ENCODE measurements around the gene SLC13A3.

SLC13A3 gene

GRCh38 chr20:46637020-46637419 is 14.2 kb downstream of the SLC13A3 start:
- Histone ChIP-seq H3F3A (ENCODE audit: low read depth) (no peaks in the 10 kb centered on the region), H3K27me3 (ENCODE audit: insufficient read depth, low read length, poor library complexity, severe bottlenecking) (no peaks in the 10 kb centered on the region), H3K9me2 (replicated peaks; ENCODE audit: low read depth, low read length) (no peaks in the 10 kb centered on the region), H4K20me1 (ENCODE audit: insufficient read depth, low read length, poor library complexity, severe bottlenecking) (no peaks in the 10 kb centered on the region), H3K4me3 (ENCODE audit: low read length, poor library complexity, severe bottlenecking) (no peak overlapping the region), H3K9me3 (ENCODE audit: insufficient read depth, low read depth, low read length) (no peaks in the 10 kb centered on the region), H3K9ac (ENCODE audit: low read depth, low read length, poor library complexity, severe bottlenecking) (no peak overlapping the region), H3K4me2 (ENCODE audit: low read depth, low read length, poor library complexity, severe bottlenecking) (no peak overlapping the region), H3K79me2 (ENCODE audit: insufficient read depth, low read length) (no peaks in the 10 kb centered on the region), H3K4me1 (ENCODE audit: insufficient read depth, low read length, poor library complexity, severe bottlenecking) (peaks cover 3% of the 10 kb centered on the region), H3K36me3 (ENCODE audit: insufficient read depth, low read length) (no peaks in the 10 kb centered on the region), H2AFZ (ENCODE audit: low read length) (no peak overlapping the region)
- no peak for TF ChIP-seq CTCF (conservative IDR thresholded peaks at IDR 0.05; ENCODE audit: low read length)
- no peak for TF ChIP-seq EZH2phosphoT487 (IDR thresholded peaks at IDR 0.05; ENCODE audit: borderline replicate concordance)

GRCh38 chr20:46636514-46636913 is 14.7 kb downstream of the SLC13A3 start:
- no peaks in the 10 kb centered on the region for H3K36me3 ChIP-seq (ENCODE audit: insufficient read depth, low read length)
- H2AFZ ChIP-seq (ENCODE audit: low read length) = no peak overlapping the region
- TF ChIP-seq CTCF (conservative IDR thresholded peaks at IDR 0.05; ENCODE audit: low read length) = no peak
- TF ChIP-seq EZH2phosphoT487 (IDR thresholded peaks at IDR 0.05; ENCODE audit: borderline replicate concordance) = no peak
- no peak overlapping the region for H3K4me3 ChIP-seq (ENCODE audit: low read length, poor library complexity, severe bottlenecking)
- no peaks in the 10 kb centered on the region for H3F3A ChIP-seq (ENCODE audit: low read depth)
- H3K9me3 ChIP-seq (ENCODE audit: insufficient read depth, low read depth, low read length) = no peaks in the 10 kb centered on the region
- no peak overlapping the region for H3K9ac ChIP-seq (ENCODE audit: low read depth, low read length, poor library complexity, severe bottlenecking)
- H3K4me1 ChIP-seq (ENCODE audit: insufficient read depth, low read length, poor library complexity, severe bottlenecking) = peaks cover 3% of the 10 kb centered on the region
- H3K79me2 ChIP-seq (ENCODE audit: insufficient read depth, low read length) = no peaks in the 10 kb centered on the region
- H4K20me1 ChIP-seq (ENCODE audit: insufficient read depth, low read length, poor library complexity, severe bottlenecking) = no peaks in the 10 kb centered on the region
- H3K27me3 ChIP-seq (ENCODE audit: insufficient read depth, low read length, poor library complexity, severe bottlenecking) = no peaks in the 10 kb centered on the region
- H3K9me2 ChIP-seq (replicated peaks; ENCODE audit: low read depth, low read length) = no peaks in the 10 kb centered on the region
- no peak overlapping the region for H3K4me2 ChIP-seq (ENCODE audit: low read depth, low read length, poor library complexity, severe bottlenecking)

- no peaks in the 10 kb centered on the region for H3F3A ChIP-seq (ENCODE audit: low read depth)
- no peaks in the 10 kb centered on the region for H3K9me3 ChIP-seq (ENCODE audit: insufficient read depth, low read depth, low read length)
- no peak overlapping the region for H2AFZ ChIP-seq (ENCODE audit: low read length)
- H3K9me2 ChIP-seq (replicated peaks; ENCODE audit: low read depth, low read length) = no peaks in the 10 kb centered on the region
- H3K4me1 ChIP-seq (ENCODE audit: insufficient read depth, low read length, poor library complexity, severe bottlenecking) = peaks cover 8% of the 10 kb centered on the region
- no peak overlapping the region for H3K4me2 ChIP-seq (ENCODE audit: low read depth, low read length, poor library complexity, severe bottlenecking)
- H3K4me3 ChIP-seq (ENCODE audit: low read length, poor library complexity, severe bottlenecking) = no peak overlapping the region
- no peaks in the 10 kb centered on the region for H3K36me3 ChIP-seq (ENCODE audit: insufficient read depth, low read length)
- no peaks in the 10 kb centered on the region for H3K79me2 ChIP-seq (ENCODE audit: insufficient read depth, low read length)
- TF ChIP-seq EZH2phosphoT487 (IDR thresholded peaks at IDR 0.05; ENCODE audit: borderline replicate concordance) (no peak), CTCF (conservative IDR thresholded peaks at IDR 0.05; ENCODE audit: low read length) (no peak)
- no peak overlapping the region for H3K9ac ChIP-seq (ENCODE audit: low read depth, low read length, poor library complexity, severe bottlenecking)
- no peaks in the 10 kb centered on the region for H4K20me1 ChIP-seq (ENCODE audit: insufficient read depth, low read length, poor library complexity, severe bottlenecking)
- H3K27me3 ChIP-seq (ENCODE audit: insufficient read depth, low read length, poor library complexity, severe bottlenecking) = no peaks in the 10 kb centered on the region
Measured at GRCh38 chr20:46635514-46636136, 15.6 kb downstream of the SLC13A3 start.
